DMS 273 (cell line): ENCODE results near the gene LATS2.
A peak's percentile ranks its signal among the peaks of the same experiment; 100 is the strongest.

ENCODE experiments used
- DNase-seq: peaks from one replicate; lab custom pipeline; 2025; ENCODE audit not compliant: unreplicated experiment; lab: John Stamatoyannopoulos, UW

Gene LATS2

GRCh38 chr13:21061029-21061763 is at the start of gene LATS2:
Gene LATS2, minus strand, starts transcription at chr13:21061586. Its CDS starts 15,560 bp downstream, at chr13:21046026.
- DNase-seq: peak; percentile 89

GRCh38 chr13:21109168-21109567 is 47.8 kb upstream of the LATS2 start:
- no peak for DNase-seq

- no peak for DNase-seq
Observed at GRCh38 chr13:21106089-21106488, 44.7 kb upstream of the LATS2 start.

- no peak for DNase-seq
Observed at GRCh38 chr13:21104199-21105019, 43.0 kb upstream of the LATS2 start.

- no peak for DNase-seq
Observed at GRCh38 chr13:21101865-21102576, 40.6 kb upstream of the LATS2 start.

GRCh38 chr13:21100994-21101757 is 39.8 kb upstream of the LATS2 start:
- DNase-seq: no peak

GRCh38 chr13:21100211-21100610 is 38.8 kb upstream of the LATS2 start:
- no peak for DNase-seq

GRCh38 chr13:21095311-21095710 is 33.9 kb upstream of the LATS2 start:
- DNase-seq: no peak

GRCh38 chr13:21089830-21090229 is 28.4 kb upstream of the LATS2 start:
- DNase-seq: no peak

GRCh38 chr13:21088534-21088933 is 27.1 kb upstream of the LATS2 start:
- no peak for DNase-seq

- no peak for DNase-seq
Observed at GRCh38 chr13:21086929-21087328, 25.5 kb upstream of the LATS2 start.

GRCh38 chr13:21081926-21082325 is 20.5 kb upstream of the LATS2 start:
- DNase-seq: no peak

- DNase-seq: no peak
Observed at GRCh38 chr13:21080593-21080891, 19.2 kb upstream of the LATS2 start.

GRCh38 chr13:21079761-21080592 is 18.6 kb upstream of the LATS2 start:
- DNase-seq: no peak

- no peak for DNase-seq
Observed at GRCh38 chr13:21079221-21079620, 17.8 kb upstream of the LATS2 start.

GRCh38 chr13:21078501-21078900 is 17.1 kb upstream of the LATS2 start:
- DNase-seq: peak; percentile 28

- DNase-seq: no peak
Observed at GRCh38 chr13:21077788-21078353, 16.5 kb upstream of the LATS2 start.

GRCh38 chr13:21077076-21077787 is 15.8 kb upstream of the LATS2 start:
- no peak for DNase-seq

- DNase-seq: no peak
Observed at GRCh38 chr13:21076253-21076652, 14.9 kb upstream of the LATS2 start.
